HepG2 (cell line): ENCODE data around the gene DGCR2. TPM values are rescaled to one million over a fixed set of nuclear protein-coding genes. Genes with fewer than 3 reads are reported as not detected.

Experiments
- ATAC-seq: fragments of 200-7000 bp; cut with Tn5 transposase; 3 replicates; pipeline ENCODE4 v1.9.1; 2020; ENCODE audit warnings: mild to moderate bottlenecking, moderate library complexity
- BruUV-seq: library from RNA; stranded (reverse); fragments of 400-500 nt; replicated peaks from 2 replicates; lab custom pipeline; 2021; lab: Mats Ljungman, UMichigan
- CTCF ChIA-PET: fragments of 300-600 bp; formaldehyde crosslinking; extraction: SDS; loops from one replicate; lab custom pipeline; 2021; ENCODE audit warnings: low total read pairs, inconsistent platforms, low intra/inter-chr PET ratio; lab: Yijun Ruan, JAX
- POLR2A ChIA-PET: fragments of 350-600 bp; sonication (Branson Sonifier 250); formaldehyde crosslinking; loops from one replicate; lab custom pipeline; 2020; ENCODE audit warnings: antibody characterized with exemption, inconsistent platforms; lab: Yijun Ruan, JAX
- DNase-seq: peaks from one replicate; pipeline ENCODE4 v3.0.0-alpha.2; 2015; ENCODE audit warnings: low spot score
- FAIRE-seq: peaks from 3 replicates; lab custom pipeline; 2011; peaks lifted over from hg19 to GRCh38; lab: Jason Lieb, UNC
- H2AFZ ChIP-seq: one replicate; pipeline ENCODE4 v1.6.1; 2011; ENCODE audit warnings: low read length, inconsistent platforms
- H3K27ac ChIP-seq: fragments of 300-600 bp; 3 replicates; pipeline ENCODE4 v1.8.0; 2011; ENCODE audit warnings: mixed run types, mild to moderate bottlenecking, mixed read lengths, low read length, inconsistent platforms; ENCODE audit not compliant: insufficient read depth; ENCODE audit errors: extremely low read length
- H3K27me3 ChIP-seq, 2 experiments: fragments of 200-600 bp in 1 of 2; 2 replicates in 1 of 2; 3 replicates in 1 of 2; pipeline versions ENCODE4 v1.6.0 to v1.8.0; 2011; ENCODE audit warnings: low read length in 2 of 2, mild to moderate bottlenecking in 2 of 2, moderate library complexity in 2 of 2, inconsistent platforms in 1 of 2; ENCODE audit not compliant: insufficient read depth in 2 of 2, control insufficient read depth in 1 of 2
- H3K36me3 ChIP-seq, 2 experiments: fragments of 200-600 bp in 1 of 2; replicated peaks in 1 of 2; 2 replicates in 1 of 2; 3 replicates in 1 of 2; pipeline versions ENCODE4 v1.5.1 to v1.8.0; 2011; ENCODE audit warnings: low read length in 2 of 2, inconsistent platforms in 1 of 2; ENCODE audit not compliant: insufficient read depth in 2 of 2, control insufficient read depth in 1 of 2
- H3K4me1 ChIP-seq: 2 replicates; pipeline ENCODE4 v1.5.1; 2012; ENCODE audit warnings: low read length, inconsistent platforms; ENCODE audit not compliant: insufficient read depth
- H3K4me2 ChIP-seq: 2 replicates; pipeline ENCODE4 v1.6.0; 2011; ENCODE audit warnings: low read depth, low read length, inconsistent platforms
- H3K4me3 ChIP-seq, 3 experiments: fragments of 200-600 bp in 1 of 3; sonication (generic), shearing (Covaris generic) in 1 of 3; replicated peaks in 1 of 3; 2 replicates each; pipeline ENCODE4 v1.5.1; 2011 to 2016; ENCODE audit warnings: low read length in 3 of 3, inconsistent platforms in 2 of 3, low read depth in 2 of 3, mild to moderate bottlenecking in 2 of 3, control low read depth in 1 of 3, mixed read lengths in 1 of 3; ENCODE audit not compliant: insufficient read depth in 1 of 3
- H3K79me2 ChIP-seq: one replicate; pipeline ENCODE4 v1.6.1; 2011; ENCODE audit warnings: low read length, inconsistent platforms; ENCODE audit not compliant: insufficient read depth
- H3K9ac ChIP-seq: 2 replicates; pipeline ENCODE4 v1.6.0; 2011; ENCODE audit warnings: mild to moderate bottlenecking, low read depth, low read length, inconsistent platforms; ENCODE audit not compliant: insufficient read depth
- H3K9me3 ChIP-seq: 2 replicates; pipeline ENCODE4 v1.5.1; 2012; ENCODE audit warnings: mild to moderate bottlenecking, low read length
- H4K20me1 ChIP-seq: 2 replicates; pipeline ENCODE4 v1.6.0; 2011; ENCODE audit warnings: inconsistent platforms, mild to moderate bottlenecking, low read length, moderate library complexity; ENCODE audit not compliant: insufficient read depth
- JUND ChIP-seq: sonication (generic); formaldehyde crosslinking; IDR thresholded peaks from 2 replicates; pipeline ENCODE4 v1.8.0; 2022; ENCODE audit warnings: mild to moderate bottlenecking, missing genetic modification reagents
- RORA ChIP-seq: sonication (generic); formaldehyde crosslinking; IDR thresholded peaks from 2 replicates; pipeline ENCODE4 v1.5.0; 2020; ENCODE audit warnings: mild to moderate bottlenecking, missing genetic modification reagents, moderate library complexity
- THAP9 ChIP-seq: sonication (generic); formaldehyde crosslinking; IDR thresholded peaks from 2 replicates; pipeline ENCODE4; 2020; ENCODE audit warnings: missing genetic modification reagents, mild to moderate bottlenecking, borderline replicate concordance
- THRA ChIP-seq: sonication (generic); formaldehyde crosslinking; IDR thresholded peaks from 2 replicates; pipeline ENCODE4 v1.4.0; 2020; ENCODE audit warnings: missing genetic modification reagents, borderline replicate concordance
- ZNF350 ChIP-seq: sonication (generic); formaldehyde crosslinking; IDR thresholded peaks from 2 replicates; pipeline ENCODE4 v1.4.0; 2020; ENCODE audit warnings: mild to moderate bottlenecking, low read depth, missing genetic modification reagents, borderline replicate concordance
- ZNF550 ChIP-seq: sonication (generic); formaldehyde crosslinking; IDR thresholded peaks from 2 replicates; pipeline ENCODE4 v1.4.0; 2020; ENCODE audit warnings: mild to moderate bottlenecking, missing genetic modification reagents, borderline replicate concordance
- WGBS: methylation state at CpG from one replicate; pipeline ENCODE4 v1.1.6; 2017; ENCODE audit warnings: low lambda C conversion rate; 5-methylcytosine and 5-hydroxymethylcytosine counted together
- in situ Hi-C: cut with HindIII; loops from 2 replicates; pipeline ENCODE4 v1.10.0; 2017; ENCODE audit warnings: low pct_unique_long_range_greater_than_20kb; ENCODE audit not compliant: extremely low pct_ligation_motif_present
- intact Hi-C: fragments of 100-400 bp; cut with micrococcal nuclease; formaldehyde crosslinking; loops from one replicate; pipeline ENCODE4 v1.10.0; 2022; ENCODE audit not compliant: unreplicated experiment
- polyA plus RNA-seq, 8 experiments: library from polyadenylated mRNA; depleted of rRNA in 3 of 8; stranded (reverse) in 7 of 8; unstranded in 1 of 8; fragments of >200 nt; fragmentation: Illumina TruSeq in 4 of 8; extraction: Trizol in 4 of 8; gene quantifications; 2 replicates each; pipeline versions ENCODE4 v1.2.1 to v1.2.3, GENCODE V29; 2011 to 2016; ENCODE audit warnings: low read depth in 4 of 8, missing spikeins in 1 of 8, mixed read lengths in 1 of 8; ENCODE audit not compliant: insufficient read depth in 1 of 8
- total RNA-seq, 5 experiments: library from RNA; depleted of rRNA; stranded (reverse); fragments of >200 nt; fragmentation: Illumina TruSeq; extraction: Trizol; gene quantifications; 2 replicates each; pipeline ENCODE4 v1.2.3, GENCODE V29; 2016; ENCODE audit warnings: low read depth in 1 of 5
- TF ChIP-seq, protein P1 (sequence below): sonication (generic); formaldehyde crosslinking; IDR thresholded peaks from 2 replicates; pipeline ENCODE4 v1.4.0; 2020; ENCODE audit warnings: missing genetic modification reagents

The DGCR2 gene
- total and polyA plus RNA-seq, 2 of the 13 experiments (the other 11 are each of a cell fraction or from before 2014, with no cell fraction given) = 23.1 to 35.3 TPM

- peaks cover 23% of the 10 kb centered on the region for H3K4me1 ChIP-seq
- DNase-seq = no peak
- H3K9me3 ChIP-seq = no peaks in the 10 kb centered on the region
- no peak overlapping the region for H2AFZ ChIP-seq
- WGBS = 69% methylated on average over 6 of the region's 6 CpGs
- ChIA-PET CTCF (no interaction called here), POLR2A (no interaction called here)
- no peak overlapping the region for H3K4me3 ChIP-seq
- no peak overlapping the region for H3K4me2 ChIP-seq
- TF ChIP-seq THRA (CRISPR knock-in tag) = no peak
- no peak for TF ChIP-seq RORA (CRISPR knock-in tag)
- no peak for TF ChIP-seq ZNF550 (CRISPR knock-in tag)
- no peak for TF ChIP-seq ZNF350
- TF ChIP-seq THAP9 (CRISPR knock-in tag) = no peak
- no peak for TF ChIP-seq JUND (CRISPR knock-in tag)
- TF ChIP-seq, protein P1, sequence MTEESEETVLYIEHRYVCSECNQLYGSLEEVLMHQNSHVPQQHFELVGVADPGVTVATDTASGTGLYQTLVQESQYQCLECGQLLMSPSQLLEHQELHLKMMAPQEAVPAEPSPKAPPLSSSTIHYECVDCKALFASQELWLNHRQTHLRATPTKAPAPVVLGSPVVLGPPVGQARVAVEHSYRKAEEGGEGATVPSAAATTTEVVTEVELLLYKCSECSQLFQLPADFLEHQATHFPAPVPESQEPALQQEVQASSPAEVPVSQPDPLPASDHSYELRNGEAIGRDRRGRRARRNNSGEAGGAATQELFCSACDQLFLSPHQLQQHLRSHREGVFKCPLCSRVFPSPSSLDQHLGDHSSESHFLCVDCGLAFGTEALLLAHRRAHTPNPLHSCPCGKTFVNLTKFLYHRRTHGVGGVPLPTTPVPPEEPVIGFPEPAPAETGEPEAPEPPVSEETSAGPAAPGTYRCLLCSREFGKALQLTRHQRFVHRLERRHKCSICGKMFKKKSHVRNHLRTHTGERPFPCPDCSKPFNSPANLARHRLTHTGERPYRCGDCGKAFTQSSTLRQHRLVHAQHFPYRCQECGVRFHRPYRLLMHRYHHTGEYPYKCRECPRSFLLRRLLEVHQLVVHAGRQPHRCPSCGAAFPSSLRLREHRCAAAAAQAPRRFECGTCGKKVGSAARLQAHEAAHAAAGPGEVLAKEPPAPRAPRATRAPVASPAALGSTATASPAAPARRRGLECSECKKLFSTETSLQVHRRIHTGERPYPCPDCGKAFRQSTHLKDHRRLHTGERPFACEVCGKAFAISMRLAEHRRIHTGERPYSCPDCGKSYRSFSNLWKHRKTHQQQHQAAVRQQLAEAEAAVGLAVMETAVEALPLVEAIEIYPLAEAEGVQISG (CRISPR knock-in tag) = no peak
- TF ChIP-seq, all 625 proteins: peak for 0
- H3K9ac ChIP-seq = no peak overlapping the region
- no peaks in the 10 kb centered on the region for H4K20me1 ChIP-seq
- in situ Hi-C loops (no loop called here), intact Hi-C loops (no loop called here)
- FAIRE-seq = no peak
- ATAC-seq = no peak
- H3K36me3 ChIP-seq = no peaks in the 10 kb centered on the region
- no peaks in the 10 kb centered on the region for H3K79me2 ChIP-seq
- no TSS peak for BruUV-seq
- no peak overlapping the region for H3K27ac ChIP-seq
- H3K27me3 ChIP-seq = peaks cover 0 to 1% of the 10 kb centered on the region in 2 experiments; a peak in 2 of 5 replicates
Measured at GRCh38 chr22:18999416-18999815, 122.8 kb downstream of the DGCR2 start.
